CD14-positive monocyte (primary cell): ENCODE measurements around the gene SLC25A36. TPM values are rescaled to one million over a fixed set of nuclear protein-coding genes. Genes with fewer than 3 reads are reported as not detected.

ENCODE experiments used
- DNase-seq, 3 donors: peaks; one replicate each; pipeline ENCODE4 v3.0.0-alpha.2; 2011 to 2022
- H2AFZ ChIP-seq: 2 replicates; pipeline ENCODE4 v1.6.0; 2012; ENCODE audit warnings: mild to moderate bottlenecking, low read depth, low read length, inconsistent platforms; ENCODE audit not compliant: insufficient read depth, poor library complexity, severe bottlenecking
- H3K27ac ChIP-seq, 2 donors: 1 replicate in 1 of 2; 2 replicates in 1 of 2; pipeline ENCODE4 v1.5.1; 2012 to 2013; ENCODE audit warnings: low read length in 2 of 2, control low read depth in 1 of 2, inconsistent platforms in 1 of 2, low read depth in 1 of 2, mild to moderate bottlenecking in 1 of 2
- H3K27me3 ChIP-seq, 2 donors: one replicate each; pipeline versions ENCODE4 v1.6.0 to v1.6.1; 2011 to 2013; ENCODE audit warnings: low read length in 2 of 2; ENCODE audit not compliant: control insufficient read depth in 2 of 2, insufficient read depth in 2 of 2
- H3K36me3 ChIP-seq, 2 donors: replicated peaks in 1 of 2; 1 replicate in 1 of 2; 2 replicates in 1 of 2; pipeline versions ENCODE4 v1.5.1 to v1.6.1; 2012 to 2013; ENCODE audit warnings: low read length in 2 of 2, control low read depth in 1 of 2, inconsistent platforms in 1 of 2, mild to moderate bottlenecking in 1 of 2; ENCODE audit not compliant: insufficient read depth in 2 of 2, control insufficient read depth in 1 of 2
- H3K4me1 ChIP-seq, 2 donors: 1 replicate in 1 of 2; 2 replicates in 1 of 2; pipeline versions ENCODE4 v1.5.1 to v1.6.1; 2012 to 2013; ENCODE audit warnings: low read length in 2 of 2, control low read depth in 1 of 2, inconsistent platforms in 1 of 2, mild to moderate bottlenecking in 1 of 2, moderate library complexity in 1 of 2; ENCODE audit not compliant: insufficient read depth in 2 of 2, control insufficient read depth in 1 of 2
- H3K4me2 ChIP-seq: replicated peaks from 2 replicates; pipeline ENCODE3; 2012; ENCODE audit warnings: low read length, moderate library complexity, mild to moderate bottlenecking; ENCODE audit not compliant: poor library complexity, severe bottlenecking; ENCODE audit errors: extremely low read depth
- H3K4me3 ChIP-seq, 3 experiments: fragments of 200-600 bp in 1 of 3; sonication (generic) in 1 of 3; replicated peaks in 1 of 3; 1 replicate in 2 of 3; 2 replicates in 1 of 3; pipeline ENCODE4 v1.5.1; 2011 to 2013; ENCODE audit warnings: low read length in 3 of 3, mild to moderate bottlenecking in 3 of 3, control low read depth in 2 of 3, low read depth in 2 of 3, inconsistent platforms in 1 of 3, moderate library complexity in 1 of 3
- H3K79me2 ChIP-seq: 2 replicates; pipeline ENCODE4 v1.6.0; 2012; ENCODE audit warnings: mild to moderate bottlenecking, control low read depth, inconsistent platforms, low read length, moderate library complexity; ENCODE audit not compliant: insufficient read depth
- H3K9ac ChIP-seq: 2 replicates; pipeline ENCODE4 v1.6.0; 2017; ENCODE audit warnings: low read length, mild to moderate bottlenecking; ENCODE audit not compliant: insufficient read depth, poor library complexity, severe bottlenecking
- H3K9me3 ChIP-seq, 2 donors: replicated peaks in 1 of 2; 1 replicate in 1 of 2; 2 replicates in 1 of 2; pipeline versions ENCODE4 v1.5.1 to v1.6.1; 2012 to 2013; ENCODE audit warnings: low read length in 2 of 2, control low read depth in 1 of 2; ENCODE audit not compliant: control insufficient read depth in 1 of 2, insufficient read depth in 1 of 2
- H4K20me1 ChIP-seq: 2 replicates; pipeline ENCODE4 v1.6.0; 2012; ENCODE audit warnings: mild to moderate bottlenecking, low read length, control low read depth, moderate library complexity; ENCODE audit not compliant: insufficient read depth
- H3K27ac Mint-ChIP-seq, 7 donors: one replicate each; pipeline ENCODE4 v1.8.0; 2020; ENCODE audit warnings: mild to moderate bottlenecking in 7 of 7, mixed read lengths in 7 of 7, moderate library complexity in 6 of 7, inconsistent platforms in 2 of 7
- H3K27me3 Mint-ChIP-seq, 3 donors: one replicate each; pipeline ENCODE4 v1.8.0; 2021 to 2022; ENCODE audit warnings: low read depth in 3 of 3, mild to moderate bottlenecking in 3 of 3, mixed read lengths in 3 of 3, moderate library complexity in 3 of 3, inconsistent platforms in 1 of 3
- H3K36me3 Mint-ChIP-seq, 2 donors: one replicate each; pipeline ENCODE4 v1.8.0; 2020; ENCODE audit warnings: mixed read lengths in 2 of 2, inconsistent platforms in 1 of 2, mild to moderate bottlenecking in 1 of 2
- H3K4me1 Mint-ChIP-seq: one replicate; pipeline ENCODE4 v1.8.0; 2020; ENCODE audit warnings: mild to moderate bottlenecking, mixed read lengths
- H3K4me3 Mint-ChIP-seq, 2 donors: one replicate each; pipeline ENCODE4 v1.8.0; 2020; ENCODE audit warnings: mild to moderate bottlenecking in 2 of 2, mixed read lengths in 2 of 2, moderate library complexity in 1 of 2
- H3K9me3 Mint-ChIP-seq, 7 donors: one replicate each; pipeline ENCODE4 v1.8.0; 2020 to 2022; ENCODE audit warnings: mixed read lengths in 7 of 7, mild to moderate bottlenecking in 6 of 7, moderate library complexity in 6 of 7, inconsistent platforms in 2 of 7
- CTCF ChIP-seq: fragments of 200-600 bp; IDR thresholded peaks from one replicate; pipeline ENCODE4 v1.8.0; 2022; ENCODE audit warnings: antibody characterized with exemption, mild to moderate bottlenecking
- WGBS: methylation state at CpG from one replicate; pipeline ENCODE4 v1.1.5; 2013; ENCODE audit warnings: missing lambda C conversion rate; ENCODE audit not compliant: insufficient coverage; 5-methylcytosine and 5-hydroxymethylcytosine counted together
- intact Hi-C, 2 donors: fragments of 100-400 bp; cut with micrococcal nuclease; formaldehyde crosslinking; loops; one replicate each; pipeline versions ENCODE4 v1.15.0 to v1.15.1; 2023
- polyA plus RNA-seq, 3 donors: library from polyadenylated mRNA; depleted of rRNA in 1 of 3; unstranded in 2 of 3; stranded (reverse) in 1 of 3; fragments of 300-500 nt in 2 of 3; fragments of >200 nt in 1 of 3; fragmentation: Illumina TruSeq in 2 of 3; gene quantifications; 1 replicate in 2 of 3; 2 replicates in 1 of 3; pipeline ENCODE4 v1.2.3, GENCODE V29; 2012 to 2021

The SLC25A36 gene
- polyA plus RNA-seq, 3 donors: 20.4 to 30.3 (median 20.6) TPM

GRCh38 chr3:140953028-140953960 is 11.7 kb downstream of the SLC25A36 start:
- Histone ChIP-seq H4K20me1 (peaks cover 65% of the 10 kb centered on the region), H3K4me3 (no peak overlapping the region), H3K4me1 (no peaks in the 10 kb centered on the region), H3K9me3 (no peaks in the 10 kb centered on the region), H3K27me3 (no peaks in the 10 kb centered on the region), H3K4me2 (no peak overlapping the region), H3K36me3 (peaks cover 2 to 14% of the 10 kb centered on the region in 2 donors), H2AFZ (no peak overlapping the region), H3K9ac (no peak overlapping the region), H3K27ac (no peak overlapping the region), H3K79me2 (peaks cover 87% of the 10 kb centered on the region)
- no CpG with 5 or more reads among the region's 5 CpGs for WGBS
- H3K4me3 Mint-ChIP-seq: no peak overlapping the region
- H3K27ac Mint-ChIP-seq: no peak overlapping the region
- DNase-seq: no peak
- H3K27me3 Mint-ChIP-seq: no peaks in the 10 kb centered on the region
- peaks cover 11% of the 10 kb centered on the region for H3K4me1 Mint-ChIP-seq
- TF ChIP-seq CTCF: no peak
- intact Hi-C loops: no loop called here
- no peaks in the 10 kb centered on the region for H3K9me3 Mint-ChIP-seq
- peaks cover 10 to 15% of the 10 kb centered on the region in 2 donors for H3K36me3 Mint-ChIP-seq

- no peaks in the 10 kb centered on the region for H3K27me3 ChIP-seq
- H3K36me3 ChIP-seq: peaks cover under 1 to 18% of the 10 kb centered on the region in 2 donors
- intact Hi-C loops: no loop called here
- H3K9me3 ChIP-seq: no peaks in the 10 kb centered on the region
- no peak overlapping the region for H3K27ac ChIP-seq
- H3K4me2 ChIP-seq: no peak overlapping the region
- no CpG with 5 or more reads among the region's 2 CpGs for WGBS
- DNase-seq: no peak
- H3K27ac Mint-ChIP-seq: peak overlapping the region in 1 of 7 donors; percentile 55
- H3K4me3 ChIP-seq: no peak overlapping the region
- no peak overlapping the region for H3K9ac ChIP-seq
- H3K79me2 ChIP-seq: peaks cover 74% of the 10 kb centered on the region
- H3K36me3 Mint-ChIP-seq: peaks cover 19 to 20% of the 10 kb centered on the region in 2 donors
- H3K27me3 Mint-ChIP-seq: no peaks in the 10 kb centered on the region
- no peak overlapping the region for H3K4me3 Mint-ChIP-seq
- peaks cover 11% of the 10 kb centered on the region for H3K4me1 Mint-ChIP-seq
- H3K9me3 Mint-ChIP-seq: no peaks in the 10 kb centered on the region
- TF ChIP-seq CTCF: no peak
- no peak overlapping the region for H2AFZ ChIP-seq
- no peaks in the 10 kb centered on the region for H3K4me1 ChIP-seq
- H4K20me1 ChIP-seq: peaks cover 54% of the 10 kb centered on the region
These were observed 12.9 kb downstream of the SLC25A36 start for GRCh38 chr3:140954576-140954975.
